HG02798 (cell line): ENCODE data around the gene CELF4.

Experiments
- ATAC-seq: cut with Tn5 transposase; IDR thresholded peaks from one replicate; pipeline ENCODE4 v1.9.1; 2021; ENCODE audit warnings: mild to moderate bottlenecking; ENCODE audit not compliant: unreplicated experiment, poor library complexity

Gene CELF4

DNA sequence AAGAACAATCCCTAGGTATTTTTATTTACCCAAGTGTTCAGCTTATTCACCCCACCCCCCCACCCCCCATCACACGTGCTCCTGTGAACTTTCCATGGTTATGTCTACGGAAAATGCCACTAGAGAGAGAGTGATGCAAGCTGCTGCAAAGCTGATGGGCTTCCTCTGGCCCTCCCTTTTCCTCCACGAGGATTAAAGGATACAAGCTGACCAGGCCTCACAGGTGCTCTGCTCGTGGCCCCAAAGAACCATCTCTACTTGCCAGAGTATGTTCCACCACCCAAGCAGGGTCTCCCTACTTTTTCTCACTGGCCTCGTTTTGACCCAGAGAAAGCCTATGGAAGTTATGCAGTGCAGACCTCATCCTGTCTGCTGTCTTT is 342.6 kb downstream of the CELF4 start:
- ATAC-seq: no peak

DNA sequence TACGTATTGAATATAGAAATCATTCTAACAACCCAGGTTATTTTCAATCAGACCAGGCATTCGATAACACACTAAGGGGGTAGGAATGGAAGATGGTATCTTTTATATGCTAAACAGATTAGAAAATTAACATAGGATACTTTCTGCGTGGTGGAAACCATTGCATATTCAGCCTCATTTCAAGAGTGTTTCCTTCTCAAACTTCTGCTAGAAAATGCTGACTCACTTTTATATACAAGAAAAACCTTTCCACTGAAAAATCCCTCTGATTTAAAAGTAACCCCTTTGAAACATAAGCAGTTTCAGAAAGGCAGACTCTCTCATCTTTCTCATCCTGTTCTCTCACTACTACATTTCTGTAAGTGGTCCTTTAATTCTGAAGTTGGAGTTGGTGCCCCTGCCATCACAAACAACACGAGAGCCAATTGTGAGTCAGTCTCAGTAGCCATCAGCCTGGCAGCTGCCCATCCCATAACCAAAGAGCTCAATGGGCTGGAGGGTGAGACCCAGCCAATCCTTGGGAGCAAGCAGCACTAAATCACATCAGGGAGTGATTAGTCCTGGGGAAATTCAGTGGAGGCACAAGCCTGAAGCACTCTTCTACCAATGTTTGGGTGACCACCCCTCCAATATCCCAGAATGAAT is 343.1 kb downstream of the CELF4 start:
- ATAC-seq: no peak

DNA sequence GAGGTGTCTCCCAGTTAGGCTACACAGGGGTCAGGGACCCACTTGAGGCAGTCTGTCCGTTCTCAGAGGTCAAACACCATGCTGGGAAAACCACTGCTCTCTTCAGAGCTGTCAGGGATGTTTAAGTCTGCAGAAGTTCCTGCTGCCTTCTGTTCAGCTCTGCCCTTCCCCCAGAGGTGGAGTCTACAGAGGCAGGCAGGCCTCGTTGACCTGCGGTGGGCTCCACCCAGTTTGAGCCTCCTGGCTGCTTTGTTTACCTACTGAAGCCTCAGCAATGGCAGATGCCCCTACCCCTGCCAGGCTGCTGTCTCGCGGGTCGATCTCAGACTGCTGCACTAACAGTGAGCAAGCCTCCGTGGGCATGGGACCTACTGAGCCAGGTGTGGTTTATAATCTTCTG is 346.3 kb downstream of the CELF4 start:
- no peak for ATAC-seq

DNA sequence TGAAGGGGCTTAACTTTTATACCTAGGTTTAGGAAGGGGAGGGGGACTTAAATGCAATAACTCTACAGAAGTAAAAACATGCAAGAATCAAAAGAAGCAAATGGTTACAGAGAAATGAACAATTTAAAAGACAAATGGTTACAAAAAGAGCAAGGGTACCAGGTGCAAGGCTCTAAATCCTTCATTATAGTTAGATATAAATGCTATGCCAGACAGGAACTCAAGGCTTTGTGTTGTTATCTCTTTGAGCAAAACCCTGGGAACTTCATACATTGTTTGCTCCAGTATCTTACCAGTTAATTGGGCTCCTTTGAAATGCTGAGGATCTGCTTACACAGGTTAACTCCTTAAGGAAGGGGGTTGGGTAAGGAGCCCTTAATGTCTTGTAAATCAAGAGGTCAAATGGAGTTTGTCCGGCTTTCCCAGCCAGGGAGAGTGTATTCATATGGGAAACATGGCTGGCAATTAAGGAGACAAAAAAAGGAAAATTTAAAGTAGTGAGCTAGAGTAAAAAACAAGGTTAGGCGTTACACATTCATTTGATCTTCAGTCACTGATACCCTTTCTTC is 347.5 kb downstream of the CELF4 start:
- ATAC-seq: no peak

DNA sequence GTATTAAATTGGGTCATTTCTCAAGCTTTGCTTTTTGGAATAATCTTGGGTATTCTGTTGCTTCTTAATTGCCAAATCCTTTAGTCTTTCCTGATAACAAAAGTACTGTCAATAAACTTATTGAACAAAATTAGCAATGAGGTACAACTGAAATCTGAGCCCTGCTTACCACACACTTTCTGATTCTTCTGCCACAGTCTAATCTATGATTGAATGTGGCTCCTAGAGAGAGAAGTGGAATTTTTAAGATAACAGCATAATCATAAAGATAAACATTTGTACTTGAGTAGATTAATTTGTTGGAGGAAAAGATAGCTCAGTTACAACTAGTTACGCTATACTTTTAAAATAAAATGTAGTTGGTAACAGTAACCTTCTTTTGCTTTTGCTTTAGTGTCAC is 354.8 kb downstream of the CELF4 start:
- no peak for ATAC-seq

DNA sequence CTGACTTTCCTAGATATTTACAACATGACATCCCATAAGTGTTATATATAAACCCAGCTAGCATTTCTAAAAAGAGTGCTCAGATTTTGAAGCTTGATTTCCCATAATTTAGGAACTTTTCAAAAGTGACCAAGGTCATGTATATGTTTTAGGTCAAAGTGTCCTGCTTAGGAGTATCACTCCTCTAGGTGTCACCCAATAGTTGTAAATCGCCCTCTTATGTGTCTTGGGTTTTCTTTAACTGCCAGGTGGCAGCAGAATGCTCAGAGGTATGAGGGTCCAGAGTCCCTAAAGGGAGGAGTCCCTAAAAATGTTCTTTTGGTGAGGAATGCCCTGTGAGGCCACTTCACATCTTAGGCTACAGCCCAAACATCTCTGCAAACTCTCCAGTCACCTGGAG is 358.3 kb downstream of the CELF4 start:
- no peak for ATAC-seq

DNA sequence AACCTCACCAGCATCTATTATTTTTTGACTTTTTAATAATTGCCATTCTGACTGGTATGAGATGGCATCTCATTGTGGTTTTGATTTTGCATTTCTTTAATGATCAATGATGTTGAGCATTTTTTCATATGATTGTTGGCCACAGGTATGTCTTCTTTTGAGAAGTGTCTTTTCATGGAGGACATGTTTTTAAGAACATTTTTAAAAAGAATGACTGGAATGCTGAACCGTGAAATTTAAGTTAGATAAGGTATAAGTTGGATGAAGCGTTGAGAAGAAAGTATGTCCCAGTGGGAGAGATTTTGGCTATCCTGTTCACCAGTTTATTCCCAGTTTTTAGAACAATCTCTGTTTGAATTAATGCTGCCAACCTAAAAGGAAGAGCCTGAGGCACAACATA is 365.9 kb downstream of the CELF4 start:
- ATAC-seq: no peak
